SK-N-SH treated with all-trans-retinoic acid at 6 μM for 48 hours (cell line): ENCODE data around the gene DCST2.

Experiments used
- CSDC2 ChIP-seq: fragments of 250-450 bp; sonication (Bioruptor Pico); IDR thresholded peaks from 2 replicates; pipeline ENCODE4 v1.5.0; 2020; ENCODE audit warnings: mild to moderate bottlenecking, moderate library complexity
- TCF4 ChIP-seq: fragments of 250-450 bp; sonication (Bioruptor Pico); IDR thresholded peaks from 2 replicates; pipeline ENCODE4 v1.8.0; 2021; ENCODE audit warnings: mild to moderate bottlenecking, moderate library complexity, borderline replicate concordance
- ZFP30 ChIP-seq: fragments of 450-650 bp; formaldehyde crosslinking; IDR thresholded peaks from 2 replicates; pipeline ENCODE4 v1.5.0; 2022; ENCODE audit warnings: mild to moderate bottlenecking, moderate library complexity
- ZNF70 ChIP-seq: fragments of 450-650 bp; formaldehyde crosslinking; IDR thresholded peaks from 2 replicates; pipeline ENCODE4 v1.5.0; 2020; ENCODE audit warnings: mild to moderate bottlenecking, moderate library complexity
- TF ChIP-seq, protein P1 (sequence below): fragments of 250-450 bp; sonication (Bioruptor Pico); IDR thresholded peaks from 2 replicates; pipeline ENCODE4 v1.8.0; 2020; ENCODE audit warnings: mild to moderate bottlenecking, moderate library complexity, borderline replicate concordance

DNA sequence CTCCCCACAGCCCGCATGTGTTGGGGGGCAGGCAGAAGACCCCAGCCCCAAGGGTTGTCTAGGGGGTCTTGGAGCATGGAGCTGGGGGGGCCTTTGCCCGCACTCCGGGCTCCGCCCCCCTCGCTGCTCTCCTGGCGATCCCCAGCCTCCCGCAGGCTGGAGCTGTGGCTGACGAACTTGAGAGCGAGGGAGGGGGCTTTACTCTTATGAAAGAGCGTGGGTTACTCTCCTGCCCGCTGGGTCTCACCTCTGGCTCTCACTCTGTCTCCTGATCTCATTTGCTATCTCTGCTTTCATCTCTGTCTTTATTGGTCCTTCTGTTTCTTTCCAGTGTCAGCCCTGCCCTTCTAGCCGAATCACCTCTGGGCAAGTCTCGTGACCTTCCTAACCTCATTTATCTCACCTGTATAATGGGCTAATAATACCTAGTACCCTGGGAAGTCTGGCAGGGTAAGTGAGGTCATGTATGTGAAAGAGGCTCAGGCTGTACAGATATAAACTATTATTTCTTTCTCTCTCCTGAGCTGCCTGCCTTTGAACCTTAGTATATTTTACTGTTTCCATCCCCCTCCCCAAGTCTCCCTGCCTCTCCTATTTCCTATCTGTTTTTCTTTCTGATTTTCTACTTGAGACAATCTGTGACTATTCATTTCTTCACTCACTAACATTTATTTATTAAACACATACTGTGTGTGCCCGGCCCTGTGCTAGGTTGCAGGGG is 30.7 kb upstream of the DCST2 start:
- TF ChIP-seq, protein P1, sequence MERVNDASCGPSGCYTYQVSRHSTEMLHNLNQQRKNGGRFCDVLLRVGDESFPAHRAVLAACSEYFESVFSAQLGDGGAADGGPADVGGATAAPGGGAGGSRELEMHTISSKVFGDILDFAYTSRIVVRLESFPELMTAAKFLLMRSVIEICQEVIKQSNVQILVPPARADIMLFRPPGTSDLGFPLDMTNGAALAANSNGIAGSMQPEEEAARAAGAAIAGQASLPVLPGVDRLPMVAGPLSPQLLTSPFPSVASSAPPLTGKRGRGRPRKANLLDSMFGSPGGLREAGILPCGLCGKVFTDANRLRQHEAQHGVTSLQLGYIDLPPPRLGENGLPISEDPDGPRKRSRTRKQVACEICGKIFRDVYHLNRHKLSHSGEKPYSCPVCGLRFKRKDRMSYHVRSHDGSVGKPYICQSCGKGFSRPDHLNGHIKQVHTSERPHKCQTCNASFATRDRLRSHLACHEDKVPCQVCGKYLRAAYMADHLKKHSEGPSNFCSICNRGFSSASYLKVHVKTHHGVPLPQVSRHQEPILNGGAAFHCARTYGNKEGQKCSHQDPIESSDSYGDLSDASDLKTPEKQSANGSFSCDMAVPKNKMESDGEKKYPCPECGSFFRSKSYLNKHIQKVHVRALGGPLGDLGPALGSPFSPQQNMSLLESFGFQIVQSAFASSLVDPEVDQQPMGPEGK (CRISPR knock-in tag): no peak
- TF ChIP-seq TCF4 (no peak), ZNF70 (CRISPR knock-in tag) (no peak), ZFP30 (CRISPR knock-in tag) (no peak), CSDC2 (CRISPR knock-in tag) (no peak)
